ENCODE results near the gene IRS4. TPM values are rescaled to one million over a fixed set of nuclear protein-coding genes. Genes with fewer than 3 reads are reported as not detected.

IRS4 gene
- total and polyA plus RNA-seq, 9 donors = 1.5 to 12.8 (median 5.3) TPM

- H3K36me3 ChIP-seq = no peaks in the 10 kb centered on the region
- H3K4me3 ChIP-seq = no peak overlapping the region
- WGBS, 3 donors = 40 to 52% (median 41%) methylated on average over 5 of the region's 5 CpGs
- intact Hi-C loops (cut with DNase I) = no loop called here
- H3K4me1 ChIP-seq (ENCODE audit: insufficient read depth) = no peaks in the 10 kb centered on the region
- H3K9me3 ChIP-seq = no peaks in the 10 kb centered on the region
- TF ChIP-seq, protein P1, sequence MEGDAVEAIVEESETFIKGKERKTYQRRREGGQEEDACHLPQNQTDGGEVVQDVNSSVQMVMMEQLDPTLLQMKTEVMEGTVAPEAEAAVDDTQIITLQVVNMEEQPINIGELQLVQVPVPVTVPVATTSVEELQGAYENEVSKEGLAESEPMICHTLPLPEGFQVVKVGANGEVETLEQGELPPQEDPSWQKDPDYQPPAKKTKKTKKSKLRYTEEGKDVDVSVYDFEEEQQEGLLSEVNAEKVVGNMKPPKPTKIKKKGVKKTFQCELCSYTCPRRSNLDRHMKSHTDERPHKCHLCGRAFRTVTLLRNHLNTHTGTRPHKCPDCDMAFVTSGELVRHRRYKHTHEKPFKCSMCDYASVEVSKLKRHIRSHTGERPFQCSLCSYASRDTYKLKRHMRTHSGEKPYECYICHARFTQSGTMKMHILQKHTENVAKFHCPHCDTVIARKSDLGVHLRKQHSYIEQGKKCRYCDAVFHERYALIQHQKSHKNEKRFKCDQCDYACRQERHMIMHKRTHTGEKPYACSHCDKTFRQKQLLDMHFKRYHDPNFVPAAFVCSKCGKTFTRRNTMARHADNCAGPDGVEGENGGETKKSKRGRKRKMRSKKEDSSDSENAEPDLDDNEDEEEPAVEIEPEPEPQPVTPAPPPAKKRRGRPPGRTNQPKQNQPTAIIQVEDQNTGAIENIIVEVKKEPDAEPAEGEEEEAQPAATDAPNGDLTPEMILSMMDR (IDR thresholded peaks at IDR 0.05) = no peak
- TF ChIP-seq EP300 (IDR thresholded peaks at IDR 0.05) = no peak
- no peak for TF ChIP-seq POLR2A (IDR thresholded peaks at IDR 0.05)
- H3K27ac ChIP-seq = no peak overlapping the region
- DNase-seq = no peak
- no peaks in the 10 kb centered on the region for H3K27me3 ChIP-seq
Observed at GRCh38 chrX:108737754-108738153, 1.4 kb upstream of the IRS4 start.

- H3K4me3 ChIP-seq = peak overlapping the region; percentile 45
- H3K27ac ChIP-seq = peak overlapping the region; percentile 76 to 82
- H3K36me3 ChIP-seq = no peaks in the 10 kb centered on the region
- intact Hi-C loops (cut with DNase I) = no loop called here
- H3K9me3 ChIP-seq = no peaks in the 10 kb centered on the region
- no peaks in the 10 kb centered on the region for H3K4me1 ChIP-seq (ENCODE audit: insufficient read depth)
- peak; percentile 24 to 52 (median 36) for DNase-seq
- TF ChIP-seq POLR2A (IDR thresholded peaks at IDR 0.05) = no peak
- TF ChIP-seq EP300 (IDR thresholded peaks at IDR 0.05) = no peak
- TF ChIP-seq, protein P1 (IDR thresholded peaks at IDR 0.05) = no peak
- 29 to 35% (median 30%) methylated on average over 63 to 82 of the region's 82 CpGs for WGBS, 3 donors
- H3K27me3 ChIP-seq = no peaks in the 10 kb centered on the region
Observed at GRCh38 chrX:108735679-108736508, 469 bp downstream of the IRS4 start.

DNA sequence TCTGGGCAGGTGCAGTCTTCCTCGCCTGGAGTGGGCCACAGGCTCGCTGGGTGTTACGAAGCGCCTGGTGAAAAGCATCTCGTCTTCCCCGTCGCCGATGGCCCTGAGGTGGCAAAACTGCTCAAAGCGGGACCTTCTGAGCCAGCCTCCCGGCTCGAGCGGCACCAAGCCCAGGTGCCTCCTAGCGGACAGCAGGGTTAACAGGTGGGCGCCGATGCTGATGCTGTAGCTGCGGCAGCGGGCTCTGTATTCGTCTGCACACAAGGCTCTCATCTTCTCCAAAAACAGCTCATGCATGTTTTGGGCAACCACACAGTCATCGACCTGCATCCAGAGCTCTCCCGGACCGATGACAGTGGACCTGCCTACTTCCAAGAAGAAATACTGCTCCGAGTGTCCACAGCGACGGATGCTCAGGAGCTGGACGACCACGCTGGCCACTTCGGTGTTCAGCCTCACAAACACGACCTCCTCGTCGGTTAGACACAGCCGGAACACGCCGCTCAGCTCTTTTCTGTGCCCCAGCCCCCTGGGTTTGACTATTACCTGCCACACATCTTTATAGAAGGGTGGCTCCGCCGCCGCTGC, 1.2 kb downstream of the IRS4 start:
- DNase-seq = peak in 4 of 5 donors; percentile 9 to 45 (median 21)
- H3K27ac ChIP-seq = peak overlapping the region; percentile 76 to 82
- no peaks in the 10 kb centered on the region for H3K9me3 ChIP-seq
- H3K4me1 ChIP-seq (ENCODE audit: insufficient read depth) = no peaks in the 10 kb centered on the region
- TF ChIP-seq EP300 (IDR thresholded peaks at IDR 0.05) = no peak
- TF ChIP-seq POLR2A (IDR thresholded peaks at IDR 0.05) = no peak
- TF ChIP-seq, protein P1 (IDR thresholded peaks at IDR 0.05) = no peak
- peak overlapping the region; percentile 45 for H3K4me3 ChIP-seq
- intact Hi-C loops (cut with DNase I) = no loop called here
- H3K36me3 ChIP-seq = no peaks in the 10 kb centered on the region
- H3K27me3 ChIP-seq = no peaks in the 10 kb centered on the region
- 31 to 48% (median 46%) methylated on average over 26 to 36 of the region's 36 CpGs for WGBS, 3 donors

GRCh38 chrX:108734426-108734825, 1.9 kb downstream of the IRS4 start:
- H3K36me3 ChIP-seq = no peaks in the 10 kb centered on the region
- TF ChIP-seq, protein P1 (IDR thresholded peaks at IDR 0.05) = no peak
- TF ChIP-seq POLR2A (IDR thresholded peaks at IDR 0.05) = no peak
- no peak for TF ChIP-seq EP300 (IDR thresholded peaks at IDR 0.05)
- peak in 1 of 5 donors; percentile 17 for DNase-seq
- H3K27ac ChIP-seq = no peak overlapping the region
- H3K4me1 ChIP-seq (ENCODE audit: insufficient read depth) = no peaks in the 10 kb centered on the region
- no peak overlapping the region for H3K4me3 ChIP-seq
- intact Hi-C loops (cut with DNase I) = no loop called here
- no peaks in the 10 kb centered on the region for H3K27me3 ChIP-seq
- WGBS, 3 donors = 75 to 81% (median 77%) methylated on average over 7 of the region's 7 CpGs
- H3K9me3 ChIP-seq = no peaks in the 10 kb centered on the region
